ENCODE data around the gene ARRDC3. TPM values are rescaled to one million over a fixed set of nuclear protein-coding genes. Genes with fewer than 3 reads are reported as not detected.

ARRDC3 gene
- total and polyA plus RNA-seq, 2 of the 8 experiments (the other 6 are each of a cell fraction or from before 2014, with no cell fraction given), result 2.9 to 5.7 TPM

- WGBS, 2 experiments (ENCODE audit: extremely low coverage in 1 of 2, insufficient coverage in 1 of 2, insufficient read length in 1 of 2, insufficient replicate concordance in 2 of 2, low coverage in 1 of 2, low lambda C conversion rate in 2 of 2, missing lambda C conversion rate in 1 of 2), result 81% methylated on average over 9 of the region's 9 CpGs; no CpG with 5 or more reads in 1 of the 2 experiments
- Histone ChIP-seq H2BK12ac (ENCODE audit: low read depth, low read length) (no peak overlapping the region), H3K79me1 (ENCODE audit: low read depth, low read length) (no peaks in the 10 kb centered on the region), H3K4me2 (ENCODE audit: insufficient read depth in 1 of 2, low read depth in 2 of 2, low read length in 2 of 2) (no peak overlapping the region), H3K9me3 (ENCODE audit: insufficient read depth in 2 of 2, low read depth in 1 of 2, low read length in 1 of 2) (no peaks in the 10 kb centered on the region), H2BK120ac (replicated peaks; ENCODE audit: low read depth, low read length) (no peak overlapping the region), H3K23me2 (ENCODE audit: low read depth, low read length) (peaks cover 2% of the 10 kb centered on the region; the same call in 1 of the 2 replicates), H2AK5ac (ENCODE audit: low read depth, low read length) (no peak overlapping the region), H3K56ac (replicated peaks; ENCODE audit: insufficient read length, low read depth, low read length) (peak overlapping the region; percentile 39), H4K91ac (replicated peaks; ENCODE audit: insufficient read length, low read length) (no peak overlapping the region), H3K27ac (ENCODE audit: low read depth, low read length) (no peak overlapping the region), H3K18ac (ENCODE audit: extremely low read depth, low read length) (no peak overlapping the region), H3K27me3 (replicated peaks in 1 of 4; ENCODE audit: control insufficient read depth in 3 of 4, extremely low read depth in 1 of 4, insufficient read depth in 3 of 4, low read length in 3 of 4) (no peaks in the 10 kb centered on the region; a peak in 1 of 7 replicates), H4K20me1 (replicated peaks in 1 of 2; ENCODE audit: control insufficient read depth in 1 of 2, insufficient read depth in 2 of 2, low read length in 2 of 2) (no peaks in the 10 kb centered on the region), H4K8ac (ENCODE audit: extremely low read depth, insufficient read depth, low read length) (no peak overlapping the region), H3K9ac (replicated peaks in 1 of 4; ENCODE audit: extremely low read depth in 1 of 4, low read depth in 3 of 4, low read length in 3 of 4) (no peak overlapping the region), H3K4me3 (ENCODE audit: extremely low read depth in 1 of 4, insufficient read depth in 2 of 4, low read depth in 3 of 4, low read length in 4 of 4) (no peak overlapping the region), H3K14ac (ENCODE audit: insufficient read length) (no peak overlapping the region), H3K4me1 (replicated peaks in 1 of 4; ENCODE audit: control insufficient read depth in 3 of 4, insufficient read depth in 4 of 4, low read length in 3 of 4) (no peaks in the 10 kb centered on the region), H2BK20ac (ENCODE audit: low read length) (no peak overlapping the region), H2BK5ac (ENCODE audit: low read depth, low read length) (no peak overlapping the region), H4K5ac (ENCODE audit: insufficient read length, low read depth, low read length) (no peak overlapping the region), H2BK15ac (ENCODE audit: low read length) (no peak overlapping the region), H3K23ac (ENCODE audit: insufficient read length) (no peak overlapping the region), H3K36me3 (ENCODE audit: control insufficient read depth in 2 of 4, insufficient read depth in 4 of 4, low read length in 3 of 4) (no peaks in the 10 kb centered on the region), H3K4ac (replicated peaks; ENCODE audit: insufficient read length, low read depth, low read length) (no peak overlapping the region), H3K79me2 (ENCODE audit: control insufficient read depth in 1 of 2, insufficient read depth in 2 of 2, low read length in 2 of 2) (no peaks in the 10 kb centered on the region), H2AFZ (ENCODE audit: low read length) (no peak overlapping the region)
- FAIRE-seq (no peak), DNase-seq (ENCODE audit: low read depth in 1 of 2, low spot score in 2 of 2) (no peak)
- TF ChIP-seq YY1 (IDR thresholded peaks at IDR 0.05; ENCODE audit: low read depth, low read length), result no peak
- TF ChIP-seq BRCA1 (IDR thresholded peaks at IDR 0.05; ENCODE audit: low read depth, low read length), result no peak
- TF ChIP-seq CEBPB (IDR thresholded peaks at IDR 0.05; ENCODE audit: low read depth, low read length), result no peak
- CTCF ChIA-PET (ENCODE audit: partially characterized antibody), result interaction anchor here (1.2 to 9.4 kb wide), 2 partner anchors 17 to 50 kb away, joined by 3 to 59 read pairs; no protein-coding TSS in a partner anchor
- POLR2A ChIA-PET (ENCODE audit: partially characterized antibody), result no interaction called here
These were observed 64.4 kb downstream of the ARRDC3 start for GRCh38 chr5:91318724-91319123.
